GM21717 (cell line): ENCODE results near the gene TGM2.

Experiments used
- ATAC-seq: cut with Tn5 transposase; IDR thresholded peaks from one replicate; pipeline ENCODE4 v1.9.1; 2021; ENCODE audit warnings: mild to moderate bottlenecking, moderate library complexity; ENCODE audit not compliant: unreplicated experiment

Gene TGM2

GRCh38 chr20:38146628-38147027 is 18.4 kb downstream of the TGM2 start:
- ATAC-seq, result no peak

- ATAC-seq, result no peak
Observed at GRCh38 chr20:38146156-38146555, 18.9 kb downstream of the TGM2 start.

GRCh38 chr20:38145729-38146075 is 19.4 kb downstream of the TGM2 start:
- no peak for ATAC-seq

DNA sequence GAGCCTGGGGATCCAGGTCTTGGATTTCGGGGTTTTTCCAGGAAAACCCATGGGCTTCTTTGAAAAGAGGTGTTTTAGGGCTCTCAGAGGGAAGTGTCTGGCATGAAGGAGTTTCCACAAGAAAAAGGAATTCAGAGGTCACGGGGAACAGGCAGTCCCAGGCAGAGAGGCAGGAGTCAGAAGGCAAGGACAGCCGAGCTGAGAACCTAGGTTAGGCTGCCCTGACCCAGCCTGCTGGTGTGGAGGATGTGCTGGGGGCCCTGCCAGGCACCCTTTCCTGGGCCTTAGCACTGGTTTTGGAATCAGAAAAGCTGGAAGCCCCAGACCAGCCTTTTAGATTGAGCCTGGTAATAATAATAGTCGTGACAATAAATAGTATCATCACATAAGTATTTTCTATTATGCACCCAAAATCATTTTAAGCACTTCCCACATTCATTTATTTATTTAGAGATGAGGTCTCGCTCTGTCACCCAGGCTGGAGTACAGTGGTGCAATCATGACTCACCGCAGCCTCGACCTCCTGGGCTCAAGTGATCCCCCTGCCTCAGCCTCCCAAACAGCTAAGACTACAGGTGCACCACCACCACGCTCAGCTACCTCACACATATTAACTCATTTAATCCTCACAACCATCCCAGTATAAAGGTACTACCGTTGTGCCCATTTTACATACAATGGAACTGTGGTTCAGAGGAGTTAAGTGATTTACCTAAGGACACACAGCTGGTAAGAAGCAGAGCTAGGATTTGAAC is 19.9 kb downstream of the TGM2 start:
- ATAC-seq, result no peak

DNA sequence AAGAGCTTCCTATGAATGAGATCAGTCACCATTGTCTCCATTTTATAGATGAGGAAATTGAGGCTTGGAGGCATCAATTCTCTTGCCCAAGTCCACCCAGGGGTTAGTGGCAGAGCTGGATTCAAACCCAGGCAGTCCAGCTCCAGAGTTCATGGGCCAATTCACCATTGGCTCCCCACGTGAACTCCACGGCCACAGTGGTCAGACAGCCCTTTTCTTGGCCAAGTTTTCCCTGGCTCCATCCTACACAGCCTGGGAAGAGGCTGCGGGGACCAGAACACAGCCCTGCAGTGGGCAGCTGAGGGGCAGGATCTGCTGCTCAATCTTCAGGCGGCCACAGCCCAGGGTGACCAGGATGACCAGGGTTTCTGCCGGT is 20.5 kb downstream of the TGM2 start:
- ATAC-seq, result no peak

- ATAC-seq, result no peak
Observed at GRCh38 chr20:38143646-38144554, 21.2 kb downstream of the TGM2 start.

DNA sequence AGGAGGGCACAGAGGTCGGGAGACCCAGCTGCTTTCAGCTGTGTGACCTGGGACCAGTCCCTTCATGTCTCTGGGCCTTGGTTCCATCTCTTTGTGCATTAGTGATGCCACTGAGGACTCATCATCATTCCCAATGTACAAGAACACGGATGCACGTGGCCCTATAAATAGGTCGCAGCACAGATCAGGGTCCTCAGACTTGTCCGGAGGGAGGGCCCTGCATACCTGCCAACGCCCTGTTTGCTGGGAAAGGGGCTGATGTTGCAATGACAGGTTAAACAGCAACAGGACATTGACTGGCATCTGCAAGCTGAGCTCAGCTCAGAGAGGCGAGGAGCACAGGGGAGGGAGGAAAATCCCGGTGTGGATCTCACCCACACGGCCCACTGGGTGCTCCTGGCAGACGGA is 21.8 kb downstream of the TGM2 start:
- no peak for ATAC-seq

DNA sequence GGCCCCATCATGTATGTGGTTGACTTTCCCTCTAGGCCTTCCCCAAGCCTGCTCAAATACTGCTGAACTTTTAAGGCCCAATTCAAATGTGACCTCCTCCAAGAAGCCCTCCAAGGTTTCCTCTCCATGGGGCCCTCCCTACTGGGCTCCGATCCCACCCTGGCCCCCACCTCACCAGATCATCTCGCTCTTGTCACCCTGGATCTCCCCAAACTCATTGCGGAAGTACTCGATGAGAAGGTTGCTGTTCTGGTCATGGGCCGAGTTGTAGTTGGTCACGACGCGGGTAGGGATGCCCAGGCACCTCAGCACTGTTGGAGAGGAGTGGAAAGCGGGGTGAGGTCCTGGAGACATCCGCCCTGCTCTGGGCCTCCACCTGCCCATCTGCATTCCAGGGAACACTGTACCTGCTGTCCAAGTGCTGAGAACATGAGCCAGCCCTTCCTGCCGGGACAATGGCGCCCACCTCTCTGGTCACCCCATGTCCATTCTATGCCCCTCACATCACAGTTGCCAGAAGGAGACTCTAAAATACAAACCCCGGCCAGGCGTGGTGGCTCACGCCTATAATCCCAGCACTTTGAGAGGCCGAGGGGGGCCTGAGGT is 23.1 kb downstream of the TGM2 start:
- ATAC-seq, result no peak

DNA sequence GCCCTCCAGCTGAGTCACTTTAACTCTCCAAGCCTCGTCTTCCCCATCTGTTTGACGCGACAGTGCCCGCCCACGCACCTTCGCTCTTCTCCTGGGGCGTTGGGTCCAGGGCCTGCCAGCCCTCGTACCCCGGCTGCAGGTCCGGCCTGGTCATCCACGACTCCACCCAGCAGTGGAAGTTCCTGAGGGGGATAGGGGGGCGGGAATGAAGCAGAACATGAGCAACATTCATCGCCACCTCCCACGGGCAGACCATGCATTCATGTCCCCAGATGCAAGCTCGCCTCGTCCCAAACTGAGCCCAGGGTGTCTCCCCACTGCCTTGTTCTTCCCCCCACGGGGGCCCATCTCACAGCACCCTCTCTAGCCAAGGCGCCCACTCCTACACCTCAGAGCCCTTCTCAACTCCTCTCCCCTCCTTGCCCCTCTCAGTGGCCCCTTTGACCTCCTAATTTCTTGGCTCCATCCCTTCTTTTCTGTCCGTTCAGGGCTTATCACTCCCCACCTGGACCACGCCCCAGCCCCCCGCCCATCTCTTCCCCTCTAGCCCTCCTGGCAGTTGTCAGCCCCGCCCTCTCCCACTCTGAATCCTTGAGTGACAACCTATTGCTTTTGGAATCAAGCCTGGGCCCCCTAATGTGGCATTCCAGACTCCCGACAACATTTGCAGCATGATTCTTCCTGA is 23.7 kb downstream of the TGM2 start:
- no peak for ATAC-seq

DNA sequence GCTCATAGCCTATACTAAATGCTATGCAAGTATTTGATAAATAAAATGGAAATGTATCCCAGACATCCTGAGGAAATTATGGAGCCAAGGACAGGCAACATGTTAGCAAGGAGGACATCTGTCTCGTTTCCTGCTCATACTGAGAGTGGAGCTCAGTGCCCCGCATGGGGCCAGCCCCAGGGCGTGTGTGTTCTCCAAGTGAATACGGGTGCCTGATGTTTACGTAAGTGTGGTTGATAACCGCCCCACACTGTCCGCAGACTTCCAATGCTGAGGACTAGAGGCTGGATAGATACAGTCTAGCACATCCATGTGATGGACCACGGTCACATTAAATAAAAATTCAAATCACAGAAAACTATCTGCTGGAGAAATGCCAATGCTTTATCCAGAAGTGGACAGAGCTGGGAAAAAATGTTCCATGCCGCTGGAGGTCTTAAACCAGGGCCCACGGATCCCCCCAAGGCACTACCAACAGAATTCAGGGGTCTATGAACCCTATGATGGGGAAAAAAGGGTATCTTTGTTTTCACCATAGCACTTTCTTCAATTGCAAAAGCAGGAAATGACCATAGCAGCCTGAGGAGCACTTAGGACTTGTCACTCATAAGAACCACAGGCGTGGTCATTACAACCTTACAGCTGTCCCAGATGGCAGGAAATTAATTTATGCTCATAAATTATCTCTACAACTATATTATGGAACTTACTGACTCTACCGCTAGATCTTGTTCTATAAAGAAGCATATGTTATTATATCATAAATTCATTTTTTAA is 24.9 kb downstream of the TGM2 start:
- no peak for ATAC-seq

DNA sequence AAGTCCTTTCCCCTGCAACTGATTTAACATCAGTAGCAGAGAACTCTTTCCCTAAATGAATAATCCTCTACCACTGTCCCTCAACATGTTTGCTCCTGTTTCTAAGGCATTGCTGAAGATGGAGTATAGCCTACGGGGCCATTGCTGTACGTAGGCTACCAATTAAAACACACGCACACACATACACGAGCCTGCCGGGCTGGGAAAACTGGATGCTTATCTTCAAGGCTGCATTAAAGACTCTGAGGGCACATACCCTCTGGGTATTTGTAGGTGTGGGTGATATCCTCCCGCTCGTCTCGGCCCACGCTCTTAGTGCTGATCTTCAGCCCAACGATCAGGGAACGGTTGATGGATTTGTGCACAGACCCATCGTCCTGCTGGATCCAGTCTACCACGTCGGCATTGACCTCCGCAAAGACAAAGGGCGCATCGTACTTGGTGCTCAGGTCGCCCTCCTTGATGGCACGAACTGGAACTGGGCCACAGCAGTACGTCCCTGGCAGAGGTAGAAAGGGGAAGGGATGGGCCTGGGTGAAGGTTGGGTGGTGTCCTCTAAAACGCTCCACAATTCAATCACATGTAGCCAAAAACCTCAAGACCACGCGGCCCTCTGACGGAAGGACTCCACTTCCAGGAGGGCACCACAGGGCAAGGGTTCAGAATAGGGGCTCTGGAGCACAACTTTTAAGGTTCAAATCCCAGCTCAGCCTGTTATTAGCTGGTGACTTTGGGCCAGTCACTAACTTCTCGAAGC is 25.7 kb downstream of the TGM2 start:
- ATAC-seq, result no peak

DNA sequence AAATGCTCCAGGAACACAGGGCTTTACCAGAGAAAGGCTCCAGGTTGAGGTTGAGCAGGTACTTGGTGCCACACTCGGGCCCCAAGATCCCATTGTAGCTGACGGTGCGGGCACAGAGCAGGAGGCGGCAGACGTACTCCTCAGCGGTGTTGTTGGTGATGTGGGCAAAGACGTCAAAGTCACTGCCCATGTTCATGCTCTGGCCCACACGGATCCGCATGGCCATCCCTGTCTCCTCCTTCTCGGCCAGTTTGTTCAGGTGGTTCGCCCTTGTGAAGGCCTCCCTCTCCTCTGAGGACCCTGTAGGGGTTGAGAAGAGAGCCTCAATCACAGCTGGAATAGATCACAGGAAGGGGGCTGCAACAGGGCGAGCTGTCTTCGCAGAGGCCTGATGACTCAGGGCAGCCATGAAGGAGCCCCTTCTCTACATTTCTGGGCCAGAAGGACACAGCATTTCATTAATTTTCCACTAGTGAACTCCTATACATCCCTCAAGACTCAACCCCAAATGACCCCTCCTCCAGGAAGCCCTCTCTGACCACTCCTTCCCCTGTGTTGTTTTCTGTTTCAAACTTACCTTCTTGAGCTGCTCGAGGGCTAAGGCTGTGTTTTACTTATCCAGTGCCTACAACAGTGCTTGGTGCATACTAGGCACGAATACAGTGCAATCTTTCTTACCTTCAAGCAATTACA is 26.8 kb downstream of the TGM2 start:
- no peak for ATAC-seq

DNA sequence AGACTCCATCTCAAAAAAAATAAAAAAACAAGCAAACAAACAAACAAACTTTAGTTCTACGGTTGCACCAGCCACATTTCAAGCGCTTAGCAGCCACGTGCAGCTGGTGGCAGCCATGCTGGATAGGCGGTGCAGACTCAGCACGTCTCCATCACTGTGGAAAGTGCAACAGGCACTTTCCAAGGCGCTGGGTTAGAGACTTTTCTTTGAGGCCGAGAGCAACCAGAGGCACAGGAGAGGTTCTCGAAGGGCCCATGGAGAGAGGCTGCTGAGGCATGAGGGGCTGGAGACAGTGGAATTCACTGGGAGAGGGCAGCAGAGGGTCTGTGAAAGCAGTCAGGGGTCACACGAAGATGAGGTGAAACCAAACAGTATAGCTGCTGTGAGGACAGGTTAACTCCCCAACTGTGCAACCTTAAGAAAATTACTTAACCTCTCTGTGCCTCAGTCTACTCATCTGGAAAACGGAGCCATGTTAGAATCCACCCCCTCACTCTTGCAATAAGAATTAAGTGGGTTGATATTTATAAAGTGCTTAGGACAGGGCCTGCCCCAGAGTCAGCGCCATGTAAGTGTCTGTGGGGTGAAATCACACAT is 27.5 kb downstream of the TGM2 start:
- no peak for ATAC-seq

DNA sequence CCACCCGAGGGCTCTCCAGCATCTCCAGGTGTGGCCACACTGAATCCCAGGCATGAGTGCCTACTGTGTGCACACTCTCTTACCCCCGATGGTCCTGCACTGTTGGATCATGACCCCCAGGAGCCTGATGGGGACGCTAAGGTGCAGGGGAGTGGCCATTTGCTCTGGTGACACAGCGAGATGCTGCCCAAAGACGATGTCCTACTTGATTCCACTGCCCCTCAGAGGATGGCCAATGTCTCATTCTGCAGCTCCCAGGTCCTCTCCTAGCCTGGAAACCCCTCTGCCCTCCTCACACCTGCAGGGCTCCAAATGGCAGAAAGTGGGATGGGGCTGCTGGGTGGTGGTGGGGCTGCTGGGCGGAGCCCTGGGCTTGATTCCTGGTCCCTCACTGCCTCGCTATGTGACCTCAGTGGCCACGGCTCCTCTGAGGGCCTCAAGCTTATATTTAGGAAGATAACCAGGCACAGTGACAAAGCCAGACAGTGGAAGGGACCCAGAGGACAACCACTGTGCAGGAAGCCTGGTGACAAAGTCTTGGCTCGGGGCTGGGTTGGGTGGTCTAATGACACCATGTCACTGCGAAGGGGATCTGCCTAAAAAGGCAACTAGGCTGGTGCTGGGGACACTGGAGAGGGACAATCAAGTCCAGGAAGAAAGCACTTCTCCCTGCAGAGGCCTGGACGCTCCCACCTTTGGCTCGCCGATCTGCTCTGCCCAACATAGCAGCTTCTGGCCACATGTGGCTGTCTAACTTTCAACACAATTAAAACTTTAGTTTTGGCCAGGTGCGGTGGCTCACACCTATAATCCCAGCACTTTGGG is 28.4 kb downstream of the TGM2 start:
- no peak for ATAC-seq

DNA sequence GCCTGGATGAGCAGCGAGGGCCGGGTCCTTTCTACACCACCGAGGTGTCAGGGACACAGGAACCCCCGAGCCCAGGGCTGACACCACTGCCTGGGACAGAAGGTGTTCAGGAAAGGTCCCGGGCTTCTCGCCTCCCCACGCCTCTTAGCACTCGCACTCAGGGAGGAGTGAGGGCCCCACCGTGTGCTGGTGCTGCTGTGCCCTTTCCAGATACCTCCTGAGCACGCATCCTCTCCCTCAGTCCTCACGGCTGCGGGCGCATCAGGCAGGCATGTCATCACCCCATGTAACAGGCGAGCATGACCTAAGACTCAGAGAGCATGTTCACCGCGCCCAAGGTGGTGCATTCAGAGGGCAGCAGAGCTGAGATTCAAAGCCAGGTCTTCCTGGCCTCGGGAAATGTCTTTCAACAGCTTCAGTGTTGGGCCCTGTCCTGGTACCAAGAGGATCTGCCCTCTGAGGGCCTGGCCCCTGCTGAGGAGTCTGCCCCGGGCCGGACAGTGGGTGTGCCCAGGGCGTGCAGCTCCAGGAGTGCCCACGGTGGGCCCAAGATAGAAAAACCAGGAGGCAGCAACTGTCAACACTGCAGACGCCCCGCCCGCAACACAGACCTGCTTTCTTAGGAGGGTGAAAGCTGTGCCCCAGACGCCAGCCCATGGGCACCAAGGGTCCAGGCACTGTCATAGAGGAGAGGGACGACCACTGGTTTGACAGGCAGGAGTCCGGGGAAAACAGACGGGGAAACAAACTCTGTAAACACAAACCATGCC is 29.2 kb downstream of the TGM2 start:
- no peak for ATAC-seq

GRCh38 chr20:38135271-38135650 is 29.8 kb downstream of the TGM2 start:
- ATAC-seq, result no peak
